Stimulated activated CD4-positive, alpha-beta T cell treated with anti-CD3 and anti-CD28 coated beads, Interleukin-12 subunit alpha, Interleukin-12 subunit beta, amount 100 ng/mL, for 48 hours (primary cell): ENCODE results near the gene APOL1.
"Not testable (repeated sequence)": the region's sequence is repeated elsewhere in the genome, so short reads cannot be mapped to it uniquely, and the experiment has no call there.

ENCODE experiments used
- DNase-seq, 3 donors: peaks; one replicate each; pipeline ENCODE4 v3.0.0-alpha.2; 2020; ENCODE audit warnings: low read depth in 2 of 3, low spot score in 1 of 3

Gene APOL1

GRCh38 chr22:36263886-36264664, 11.1 kb downstream of the APOL1 start:
- not testable (repeated sequence) for DNase-seq

GRCh38 chr22:36267058-36267457, 14.1 kb downstream of the APOL1 start:
- no peak for DNase-seq

GRCh38 chr22:36267896-36268485, 15.1 kb downstream of the APOL1 start:
- no peak for DNase-seq

GRCh38 chr22:36271231-36271630, 18.3 kb downstream of the APOL1 start:
- not testable (repeated sequence) for DNase-seq

GRCh38 chr22:36271951-36272350, 19.0 kb downstream of the APOL1 start:
- not testable (repeated sequence) for DNase-seq

GRCh38 chr22:36274531-36274930, 21.6 kb downstream of the APOL1 start:
- no peak for DNase-seq

GRCh38 chr22:36277482-36278291, 24.8 kb downstream of the APOL1 start:
- DNase-seq, result peak; percentile 59 to 66 (median 62)

GRCh38 chr22:36279219-36279666, 26.3 kb downstream of the APOL1 start:
- no peak for DNase-seq

GRCh38 chr22:36280379-36280778, 27.4 kb downstream of the APOL1 start:
- no peak for DNase-seq

GRCh38 chr22:36281781-36282327, 28.9 kb downstream of the APOL1 start:
- DNase-seq, result no peak

- no peak for DNase-seq
These were observed 29.4 kb downstream of the APOL1 start for GRCh38 chr22:36282328-36282831.

GRCh38 chr22:36284171-36284571, 31.2 kb downstream of the APOL1 start:
- DNase-seq, result no peak

GRCh38 chr22:36285017-36285416, 32.1 kb downstream of the APOL1 start:
- DNase-seq, result no peak

GRCh38 chr22:36285545-36285944, 32.6 kb downstream of the APOL1 start:
- DNase-seq, result no peak

- peak; percentile 48 to 66 (median 58) for DNase-seq
These were observed 33.4 kb downstream of the APOL1 start for GRCh38 chr22:36286096-36286957.

- no peak for DNase-seq
These were observed 35.1 kb downstream of the APOL1 start for GRCh38 chr22:36287881-36288515.

GRCh38 chr22:36288571-36289405, 35.9 kb downstream of the APOL1 start:
- no peak for DNase-seq

- no peak for DNase-seq
These were observed 36.5 kb downstream of the APOL1 start for GRCh38 chr22:36289406-36289870.

- not testable (repeated sequence) for DNase-seq
These were observed 37.0 kb downstream of the APOL1 start for GRCh38 chr22:36289948-36290371.
